ENCODE data around the gene GPRASP3. TPM values are rescaled to one million over a fixed set of nuclear protein-coding genes. Genes with fewer than 3 reads are reported as not detected.
A peak's percentile ranks its signal among the peaks of the same experiment; 100 is the strongest.

GPRASP3 gene
- total and polyA plus RNA-seq, 10 donors, result 0.37 to 12.8 (median 3.8) TPM

GRCh38 chrX:102745857-102746584 lies 25.5 kb downstream of the GPRASP3 start:
- peaks cover 0 to 4% (median 0%) of the 10 kb centered on the region in 6 donors for H3K4me1 ChIP-seq
- no peak for TF ChIP-seq POLR2A (IDR thresholded peaks at IDR 0.05)
- peak in 1 of 3 donors; percentile 21 for TF ChIP-seq POLR2AphosphoS5 (IDR thresholded peaks at IDR 0.05)
- TF ChIP-seq, protein P1, sequence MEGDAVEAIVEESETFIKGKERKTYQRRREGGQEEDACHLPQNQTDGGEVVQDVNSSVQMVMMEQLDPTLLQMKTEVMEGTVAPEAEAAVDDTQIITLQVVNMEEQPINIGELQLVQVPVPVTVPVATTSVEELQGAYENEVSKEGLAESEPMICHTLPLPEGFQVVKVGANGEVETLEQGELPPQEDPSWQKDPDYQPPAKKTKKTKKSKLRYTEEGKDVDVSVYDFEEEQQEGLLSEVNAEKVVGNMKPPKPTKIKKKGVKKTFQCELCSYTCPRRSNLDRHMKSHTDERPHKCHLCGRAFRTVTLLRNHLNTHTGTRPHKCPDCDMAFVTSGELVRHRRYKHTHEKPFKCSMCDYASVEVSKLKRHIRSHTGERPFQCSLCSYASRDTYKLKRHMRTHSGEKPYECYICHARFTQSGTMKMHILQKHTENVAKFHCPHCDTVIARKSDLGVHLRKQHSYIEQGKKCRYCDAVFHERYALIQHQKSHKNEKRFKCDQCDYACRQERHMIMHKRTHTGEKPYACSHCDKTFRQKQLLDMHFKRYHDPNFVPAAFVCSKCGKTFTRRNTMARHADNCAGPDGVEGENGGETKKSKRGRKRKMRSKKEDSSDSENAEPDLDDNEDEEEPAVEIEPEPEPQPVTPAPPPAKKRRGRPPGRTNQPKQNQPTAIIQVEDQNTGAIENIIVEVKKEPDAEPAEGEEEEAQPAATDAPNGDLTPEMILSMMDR (IDR thresholded peaks at IDR 0.05 in 8 of 11, conservative IDR thresholded peaks at IDR 0.05 in 3 of 11), result no peak
- peak overlapping the region in 3 of 8 donors; percentile 31 to 35 (median 34) for H3K27ac ChIP-seq
- no peaks in the 10 kb centered on the region for H3K36me3 ChIP-seq
- H3K9me3 ChIP-seq, result no peaks in the 10 kb centered on the region
- peak overlapping the region; percentile 29 to 73 (median 46) for H3K4me3 ChIP-seq
- peak; percentile 84 for DNase-seq
- H3K27me3 ChIP-seq (replicated peaks in 1 of 7), result peaks cover 0 to 6% (median 0%) of the 10 kb centered on the region in 7 donors
- 1 to 40% (median 18%) methylated on average over 44 to 61 of the region's 61 CpGs; no CpG with 5 or more reads in 1 of the 5 donors for WGBS, 5 donors
- intact Hi-C loops (cut with DNase I; ENCODE audit: low total_unique reads), result no loop called here

DNA sequence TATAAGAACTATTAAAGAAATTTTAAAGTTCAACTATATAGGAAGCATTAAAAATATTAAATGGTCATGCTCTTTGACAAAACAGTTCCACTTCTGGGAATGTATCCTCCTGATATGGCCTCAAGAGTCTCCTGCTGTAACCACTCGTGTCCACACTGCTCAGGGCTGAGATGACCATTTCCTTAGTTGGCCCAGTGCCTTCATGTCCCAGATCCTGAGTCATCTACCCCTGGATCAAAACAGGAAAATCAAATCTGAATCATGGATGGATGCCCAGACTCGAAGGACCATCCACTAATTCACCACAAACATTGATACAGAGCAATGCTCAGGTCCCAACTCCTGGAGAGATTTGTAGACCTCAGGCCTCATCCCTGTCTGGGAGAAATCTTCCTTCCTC lies 44.7 kb downstream of the GPRASP3 start:
- DNase-seq, result no peak
- Histone ChIP-seq H3K27ac (peak overlapping the region in 2 of 8 donors; percentile 20 to 50), H3K27me3 (replicated peaks in 1 of 7) (no peaks in the 10 kb centered on the region), H3K9me3 (no peaks in the 10 kb centered on the region), H3K36me3 (no peaks in the 10 kb centered on the region), H3K4me3 (no peak overlapping the region), H3K4me1 (peaks cover 0 to 10% (median 8%) of the 10 kb centered on the region in 6 donors)
- intact Hi-C loops (cut with DNase I; ENCODE audit: low total_unique reads), result no loop called here
- 23 to 71% (median 44%) methylated on average over 2 of the region's 2 CpGs for WGBS, 5 donors
- TF ChIP-seq POLR2A (IDR thresholded peaks at IDR 0.05) (no peak), POLR2AphosphoS5 (IDR thresholded peaks at IDR 0.05) (peak in 1 of 3 donors; percentile 50)
- TF ChIP-seq, protein P1 (IDR thresholded peaks at IDR 0.05 in 8 of 11, conservative IDR thresholded peaks at IDR 0.05 in 3 of 11), result no peak

DNA sequence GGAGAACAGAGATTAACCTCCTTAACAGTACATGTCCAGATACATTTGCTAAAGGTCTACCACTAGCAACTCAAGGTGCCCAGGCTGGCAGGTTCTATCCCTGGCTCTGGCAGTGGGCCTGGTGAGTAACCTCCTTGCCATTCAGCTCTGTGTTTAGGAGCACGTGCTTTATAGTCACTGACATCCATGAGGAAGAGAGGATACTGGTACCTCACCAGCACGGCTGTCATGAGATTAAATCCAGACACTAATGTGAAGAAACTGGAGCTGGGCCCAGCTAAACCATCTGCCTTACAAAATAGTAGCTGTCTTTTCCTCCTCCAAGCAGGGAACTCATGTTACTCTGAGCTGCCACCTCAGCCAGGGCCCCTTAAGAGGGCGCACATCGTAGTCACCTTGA lies 45.3 kb downstream of the GPRASP3 start:
- no peak for DNase-seq
- TF ChIP-seq POLR2A (IDR thresholded peaks at IDR 0.05) (no peak), POLR2AphosphoS5 (IDR thresholded peaks at IDR 0.05) (no peak)
- TF ChIP-seq, protein P1 (IDR thresholded peaks at IDR 0.05 in 8 of 11, conservative IDR thresholded peaks at IDR 0.05 in 3 of 11), result no peak
- Histone ChIP-seq H3K36me3 (no peaks in the 10 kb centered on the region), H3K4me1 (peaks cover 0 to 14% (median 10%) of the 10 kb centered on the region in 6 donors), H3K27me3 (replicated peaks in 1 of 7) (no peaks in the 10 kb centered on the region), H3K9me3 (no peaks in the 10 kb centered on the region), H3K4me3 (no peak overlapping the region), H3K27ac (peak overlapping the region in 2 of 8 donors; percentile 20 to 50)
- WGBS, 5 donors, result 68 to 88% (median 77%) methylated on average over 4 of the region's 4 CpGs
- intact Hi-C loops (cut with DNase I; ENCODE audit: low total_unique reads), result no loop called here

GRCh38 chrX:102767287-102767686 lies 46.7 kb downstream of the GPRASP3 start:
- H3K9me3 ChIP-seq, result no peaks in the 10 kb centered on the region
- 62 to 94% (median 79%) methylated on average over 1 of the region's 1 CpG for WGBS, 5 donors
- TF ChIP-seq, protein P1 (IDR thresholded peaks at IDR 0.05 in 8 of 11, conservative IDR thresholded peaks at IDR 0.05 in 3 of 11), result no peak
- TF ChIP-seq POLR2A (IDR thresholded peaks at IDR 0.05) (no peak), POLR2AphosphoS5 (IDR thresholded peaks at IDR 0.05) (no peak)
- no peak overlapping the region for H3K27ac ChIP-seq
- no peaks in the 10 kb centered on the region for H3K36me3 ChIP-seq
- H3K4me1 ChIP-seq, result peaks cover 0 to 20% (median 10%) of the 10 kb centered on the region in 6 donors
- H3K4me3 ChIP-seq, result no peak overlapping the region
- intact Hi-C loops (cut with DNase I; ENCODE audit: low total_unique reads), result no loop called here
- no peaks in the 10 kb centered on the region for H3K27me3 ChIP-seq (replicated peaks in 1 of 7)
- no peak for DNase-seq
